ENCODE measurements around the gene TTC12.
"Not testable (repeated sequence)": the region's sequence is repeated elsewhere in the genome, so short reads cannot be mapped to it uniquely, and the experiment has no call there.

Gene TTC12

DNA sequence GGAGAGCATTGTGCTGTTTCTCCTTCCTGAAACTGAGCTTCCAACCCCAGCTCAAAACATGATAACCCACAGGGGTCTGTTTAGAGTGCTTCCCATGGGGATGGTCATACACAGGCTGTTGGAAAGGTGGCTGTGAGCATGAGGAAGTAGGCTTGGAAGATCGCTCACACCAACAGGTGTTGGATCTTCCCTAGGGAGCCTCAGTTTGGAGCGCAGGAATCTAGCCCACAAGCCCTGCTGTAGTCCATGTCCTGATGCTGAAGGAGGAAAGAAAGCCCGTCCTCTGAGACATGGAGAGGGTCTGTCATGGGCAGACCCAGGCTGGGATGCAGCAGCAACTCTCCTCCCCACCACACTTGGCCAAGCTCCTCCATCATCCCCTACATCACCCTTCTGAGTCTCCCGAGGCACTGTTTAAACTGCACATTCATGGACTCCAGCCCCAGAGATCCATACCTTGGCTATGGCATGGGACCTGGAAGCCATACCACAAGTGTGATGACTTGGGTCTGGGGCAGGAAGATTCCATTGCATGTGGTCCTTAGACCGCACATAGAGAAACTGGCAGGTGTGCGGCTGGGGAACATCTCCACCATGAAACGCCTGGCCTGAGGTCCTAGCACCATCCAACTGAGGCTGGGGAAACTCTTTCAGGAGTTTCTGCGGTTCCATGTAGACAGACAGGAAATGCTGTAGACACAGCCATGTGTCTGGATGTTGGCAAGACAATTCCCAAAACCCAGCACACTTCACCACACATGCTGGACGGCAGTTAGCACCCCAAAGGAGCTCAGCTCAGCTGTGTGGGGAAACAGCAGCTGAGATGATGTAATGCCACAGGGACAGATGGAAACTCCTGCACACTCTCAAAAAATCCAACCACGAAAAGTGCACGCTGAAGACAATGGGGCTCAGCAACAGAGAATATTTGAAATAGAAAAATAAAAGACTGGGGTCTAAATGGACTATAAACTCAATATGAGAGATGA is 27.6 kb upstream of the TTC12 start:
- no peak for DNase-seq

DNA sequence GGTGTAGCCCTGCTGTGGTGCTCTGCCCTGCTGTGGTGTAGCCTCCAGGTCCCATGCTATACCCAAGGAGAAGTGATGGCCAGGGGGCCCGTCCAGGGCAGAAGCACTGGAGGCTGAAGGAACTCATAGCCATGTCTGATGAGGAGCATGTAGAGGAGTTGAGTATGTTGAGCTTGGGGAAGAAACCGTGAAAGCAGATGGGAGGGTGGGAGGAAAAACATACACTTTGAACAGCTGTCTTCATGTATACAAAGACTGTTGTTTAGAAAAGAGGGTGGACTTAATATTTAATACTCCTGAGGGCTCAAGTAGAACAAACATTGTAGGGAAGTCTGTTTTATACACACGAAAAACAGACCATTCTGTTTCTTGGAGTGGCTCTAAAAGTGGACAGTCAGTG is 26.6 kb upstream of the TTC12 start:
- no peak for DNase-seq

DNA sequence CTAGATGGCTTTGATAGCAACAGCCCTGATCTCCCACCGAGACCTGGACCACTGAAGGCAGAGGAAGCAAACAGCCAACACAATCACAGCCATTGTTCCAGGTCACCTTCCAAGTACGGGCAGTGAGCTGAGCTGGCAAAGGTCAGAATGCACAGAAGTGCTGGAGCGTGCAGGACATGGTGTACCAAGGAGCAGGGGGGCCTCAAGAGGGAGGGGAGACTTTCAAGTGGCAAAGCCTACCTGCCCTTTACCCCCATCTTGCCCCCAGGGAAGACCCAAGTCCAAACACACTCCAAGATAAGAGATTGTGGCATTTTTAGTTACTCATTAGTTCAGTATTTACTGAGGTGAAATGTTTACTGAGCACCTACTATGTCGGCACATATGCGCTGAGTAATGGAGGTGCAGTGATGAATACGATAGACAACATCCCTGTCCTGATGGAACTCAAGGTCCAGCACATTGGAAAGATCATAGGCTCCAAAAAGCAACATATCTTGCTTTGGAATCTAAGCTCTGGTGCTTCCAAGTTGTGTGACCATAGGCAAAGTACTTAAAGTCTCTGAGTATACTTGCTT is 26.0 kb upstream of the TTC12 start:
- no peak for DNase-seq

DNA sequence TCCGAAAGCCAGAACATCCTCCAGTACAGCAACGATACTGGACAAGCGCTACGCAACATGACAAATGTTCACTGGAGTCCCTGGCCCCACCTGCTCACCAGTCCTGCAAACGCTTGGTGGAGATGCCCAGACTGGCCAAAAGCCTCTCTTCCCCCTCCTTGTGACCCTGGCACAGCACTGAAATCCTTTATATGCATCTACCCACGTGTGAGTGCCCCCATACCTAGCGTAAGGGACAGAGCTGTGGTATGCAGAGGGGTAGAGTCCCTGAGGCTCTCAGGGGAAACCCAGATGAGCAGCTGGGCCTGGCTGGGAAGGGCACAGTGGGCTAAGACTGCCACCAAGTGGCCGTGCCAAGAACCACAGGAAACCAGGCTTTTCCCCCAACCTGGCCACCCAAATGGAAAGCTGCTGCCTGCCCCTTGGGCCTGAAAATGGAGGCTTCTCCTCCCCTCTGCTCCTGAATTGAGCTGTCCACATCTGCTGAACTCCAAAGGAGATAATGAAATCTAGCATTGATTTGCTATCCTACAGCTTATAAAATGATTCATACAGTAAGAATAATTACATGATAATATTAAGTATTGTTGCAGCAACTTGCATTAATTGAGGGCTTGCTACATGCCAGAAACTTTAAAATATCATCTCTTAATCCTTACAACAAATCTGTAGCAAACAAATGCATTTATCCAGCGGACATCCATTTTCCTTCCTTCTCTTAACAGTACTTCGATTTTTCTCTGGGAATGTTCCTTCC is 24.8 kb upstream of the TTC12 start:
- peak; percentile 43 for DNase-seq

DNA sequence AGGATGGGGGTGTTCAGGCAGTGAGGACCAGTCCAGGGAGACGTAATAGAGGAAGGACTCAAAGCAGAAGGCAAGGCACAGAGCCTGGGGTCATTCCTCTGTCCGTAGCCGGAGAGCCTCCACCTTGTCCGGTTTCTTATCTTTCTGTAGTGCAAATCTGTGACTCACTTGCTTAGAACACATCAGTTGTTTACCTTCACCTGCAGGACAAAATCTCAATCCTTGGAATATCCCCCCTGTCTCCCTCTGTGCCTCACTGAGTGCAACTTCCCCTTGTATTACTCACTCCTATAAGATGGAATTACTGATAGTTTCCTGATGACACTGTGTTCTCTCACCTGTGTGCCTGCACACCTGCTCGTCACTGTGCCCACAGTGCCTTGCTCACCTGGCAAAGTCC is 20.4 kb upstream of the TTC12 start:
- DNase-seq, result no peak

DNA sequence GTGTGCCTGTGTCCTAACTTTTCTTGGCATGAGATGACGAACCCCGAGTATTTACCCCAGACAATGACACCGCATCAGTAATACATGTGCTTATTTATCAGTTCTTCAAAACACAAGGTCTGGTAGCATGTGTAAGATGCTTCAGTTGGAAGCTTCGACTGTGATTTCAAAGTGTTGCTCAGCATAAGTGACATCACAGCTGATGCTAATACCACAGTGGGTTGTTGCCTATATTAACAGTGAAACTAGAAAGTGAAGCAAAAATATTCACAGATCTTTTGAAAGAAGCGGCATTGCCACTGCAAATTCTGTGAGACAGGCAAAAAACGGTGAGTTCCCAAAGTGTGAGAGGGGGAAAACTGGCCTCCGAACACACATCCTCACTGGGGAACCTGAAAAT is 18.4 kb upstream of the TTC12 start:
- DNase-seq, result no peak

DNA sequence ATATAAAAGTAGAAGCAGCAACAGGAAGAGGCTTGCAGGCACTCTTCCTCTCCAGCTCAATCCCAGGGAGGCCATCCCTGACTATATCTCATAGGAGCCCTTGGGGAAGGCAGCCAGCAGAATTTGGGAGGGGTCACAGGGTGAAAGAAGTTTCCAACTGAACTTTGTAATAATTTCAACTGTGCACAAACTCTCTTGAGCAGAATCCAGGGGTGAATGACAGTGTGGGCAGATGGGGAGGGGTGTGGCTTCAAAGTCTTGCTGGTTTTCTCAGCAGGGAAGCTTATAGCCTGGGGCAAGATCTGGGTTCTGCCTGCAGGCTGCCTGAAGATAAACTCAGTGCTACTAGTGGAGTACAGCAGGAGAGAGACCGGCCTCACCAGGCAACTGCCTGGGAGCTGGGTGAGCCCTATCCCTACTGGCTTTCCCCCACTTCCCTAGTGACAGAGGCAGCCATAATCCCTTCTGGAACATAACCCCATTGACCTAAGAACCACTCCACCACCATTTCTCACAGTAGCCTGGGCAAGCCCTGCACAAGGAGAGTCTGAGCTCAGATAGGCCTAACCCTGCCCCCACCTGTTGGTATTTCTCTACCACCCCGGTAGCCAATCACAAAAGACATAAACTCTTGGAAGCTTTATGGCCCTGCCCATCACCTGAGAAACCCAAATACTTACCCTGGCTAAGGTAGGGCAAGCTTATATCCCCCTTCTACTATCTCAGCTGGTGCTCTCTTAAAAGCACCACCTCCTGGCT is 17.8 kb upstream of the TTC12 start:
- DNase-seq, result no peak

DNA sequence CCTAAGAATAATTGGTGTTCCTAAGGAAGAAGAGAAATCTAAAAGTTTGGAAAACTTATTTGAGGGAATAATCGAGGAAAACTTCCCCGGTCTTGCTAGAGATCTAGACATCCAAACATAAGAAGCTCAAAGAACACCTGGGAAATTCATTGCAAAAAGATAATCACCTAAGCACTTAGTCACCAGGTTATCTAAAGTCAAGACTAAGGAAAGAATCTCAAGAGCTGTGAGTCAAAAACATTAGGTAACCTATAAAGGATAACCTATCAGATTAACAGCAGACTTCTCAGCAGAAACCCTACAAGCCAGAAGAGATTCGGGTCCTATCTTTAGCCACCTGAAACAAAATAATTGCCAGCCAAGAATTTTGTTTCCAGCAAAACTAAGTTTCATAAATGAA is 15.9 kb upstream of the TTC12 start:
- DNase-seq, result not testable (repeated sequence)

DNA sequence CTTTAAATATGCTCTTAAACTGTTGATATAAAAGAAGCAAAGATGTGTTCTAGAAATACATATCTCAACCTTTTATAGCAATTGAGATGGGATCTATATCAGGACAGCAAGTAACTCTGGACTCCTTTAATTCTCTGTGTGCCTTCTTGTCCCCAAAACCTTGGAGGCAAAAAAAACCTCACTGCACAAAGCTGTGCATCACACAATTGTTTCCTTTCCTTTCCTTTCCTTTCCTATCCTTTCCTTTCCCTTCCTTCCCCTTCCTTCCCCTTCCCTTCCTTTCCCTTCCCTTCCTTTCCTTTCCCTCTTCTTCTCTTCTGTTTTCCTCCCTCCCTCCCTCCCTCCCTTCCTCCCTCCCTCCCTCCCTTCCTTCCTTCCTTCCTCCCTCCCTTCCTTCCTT is 9.5 kb upstream of the TTC12 start:
- DNase-seq, result no peak

DNA sequence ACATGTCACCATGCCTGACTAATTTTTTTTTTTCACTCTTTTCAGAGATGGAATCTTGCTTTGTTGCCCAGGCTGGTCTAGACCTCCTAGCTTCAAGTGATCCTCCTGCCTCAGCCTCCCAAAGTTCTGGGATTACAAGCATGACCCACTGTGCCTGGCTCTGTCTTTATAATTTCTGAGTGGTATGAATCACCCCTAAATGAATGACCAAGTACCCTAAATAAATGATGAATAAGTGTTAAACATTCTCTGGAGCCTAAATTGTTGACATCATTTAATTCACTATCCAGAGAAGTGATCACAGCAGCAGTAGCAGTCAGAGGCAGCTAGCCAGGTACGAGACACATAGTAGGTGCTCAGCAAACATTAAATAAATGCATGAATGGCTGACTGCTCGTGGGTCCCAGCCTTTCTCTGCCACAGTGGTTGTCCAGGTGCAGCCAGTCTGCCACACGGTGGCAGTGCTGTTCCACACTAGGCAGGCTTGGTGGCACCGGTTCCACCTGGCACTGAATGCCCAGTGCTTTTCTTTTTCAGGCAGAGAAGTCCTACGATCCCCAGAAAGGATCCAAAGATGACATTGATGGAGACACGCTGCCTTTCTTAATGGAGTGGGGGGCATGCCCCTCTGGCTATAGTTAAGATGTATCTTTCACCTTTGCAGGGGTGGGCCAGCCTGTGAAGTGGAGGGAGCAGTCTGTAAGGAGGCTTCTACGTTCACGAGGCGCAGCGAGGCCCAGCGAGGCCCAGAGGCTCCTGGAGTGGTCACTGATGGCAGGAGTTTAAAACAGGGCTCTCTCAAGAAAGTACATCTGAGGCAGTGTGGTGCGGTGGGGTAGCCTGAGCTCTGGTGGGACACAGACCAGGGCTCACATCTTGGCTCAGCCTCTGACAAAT is 8.7 kb upstream of the TTC12 start:
- DNase-seq, result peak; percentile 41

DNA sequence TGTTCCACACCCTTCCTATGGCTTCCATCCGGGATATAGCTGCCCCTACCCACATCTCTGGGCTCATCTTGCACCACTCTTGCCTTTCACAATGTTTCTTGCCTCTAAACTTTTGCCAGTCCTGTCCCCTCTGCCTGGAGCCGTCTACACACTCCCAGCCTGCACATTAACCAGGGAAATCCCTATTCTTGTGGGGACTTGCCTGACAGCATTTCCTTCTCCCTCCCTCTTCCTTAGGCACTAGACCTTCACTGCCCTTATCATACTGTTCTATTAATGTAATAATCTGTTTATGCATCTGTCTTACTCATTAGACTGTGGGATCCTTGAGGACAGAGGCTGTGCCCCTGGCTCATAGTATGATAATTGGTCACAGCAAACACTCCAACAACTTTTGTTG is 5.8 kb upstream of the TTC12 start:
- no peak for DNase-seq

DNA sequence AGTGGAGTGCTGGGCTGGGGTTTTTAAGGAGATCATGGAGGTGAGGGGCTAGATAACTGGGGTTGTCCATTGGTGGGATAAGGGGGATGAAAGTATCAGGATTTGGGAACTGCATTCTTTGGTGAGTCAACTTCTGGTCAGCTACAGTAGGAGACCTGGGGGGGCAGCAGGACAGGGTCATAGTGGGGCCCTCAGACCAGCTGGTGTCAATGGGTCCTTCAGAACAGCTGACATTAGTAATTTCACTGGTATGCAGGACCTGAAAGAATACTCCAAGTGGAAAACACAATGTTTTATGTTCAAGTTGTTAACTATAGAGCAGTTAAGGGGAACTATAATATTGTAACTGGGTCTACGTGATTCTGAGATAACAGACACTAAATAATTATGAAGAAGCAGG is 2.8 kb upstream of the TTC12 start:
- DNase-seq, result no peak

DNA sequence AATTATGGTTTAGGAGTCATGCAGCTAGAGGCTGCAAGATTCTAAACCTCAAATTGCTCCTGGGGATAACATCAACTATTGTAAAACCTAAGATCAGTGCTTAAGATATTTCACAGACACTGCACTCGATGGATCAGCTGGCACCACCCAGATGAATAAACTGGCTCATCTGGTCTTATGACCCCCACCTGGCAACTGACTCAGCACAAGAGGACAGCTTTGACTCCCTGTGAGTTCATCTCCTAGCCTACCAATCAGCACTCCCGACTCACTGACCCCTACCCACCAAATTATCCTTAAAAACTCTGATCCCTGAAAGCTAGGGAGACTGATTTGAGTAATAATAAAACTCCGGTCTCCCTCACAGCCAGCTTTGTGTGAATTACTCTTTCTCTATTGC is 782 bp upstream of the TTC12 start:
- DNase-seq, result no peak

DNA sequence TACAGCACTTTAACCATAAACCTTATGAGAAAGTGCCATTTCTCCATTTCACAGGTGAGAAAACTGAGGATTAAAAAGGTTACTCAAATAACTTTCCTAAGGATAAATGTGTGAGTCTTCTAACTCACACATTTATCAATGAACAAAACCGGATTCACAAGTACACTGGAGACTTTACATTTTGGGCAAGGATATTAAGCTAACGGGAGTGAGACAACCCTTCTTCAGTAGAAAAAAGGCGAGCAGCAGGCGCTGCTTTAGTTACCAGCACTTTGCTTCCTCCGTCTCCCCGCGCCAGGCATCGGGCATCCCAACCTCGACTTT is 356 bp upstream of the TTC12 start:
- no peak for DNase-seq

DNA sequence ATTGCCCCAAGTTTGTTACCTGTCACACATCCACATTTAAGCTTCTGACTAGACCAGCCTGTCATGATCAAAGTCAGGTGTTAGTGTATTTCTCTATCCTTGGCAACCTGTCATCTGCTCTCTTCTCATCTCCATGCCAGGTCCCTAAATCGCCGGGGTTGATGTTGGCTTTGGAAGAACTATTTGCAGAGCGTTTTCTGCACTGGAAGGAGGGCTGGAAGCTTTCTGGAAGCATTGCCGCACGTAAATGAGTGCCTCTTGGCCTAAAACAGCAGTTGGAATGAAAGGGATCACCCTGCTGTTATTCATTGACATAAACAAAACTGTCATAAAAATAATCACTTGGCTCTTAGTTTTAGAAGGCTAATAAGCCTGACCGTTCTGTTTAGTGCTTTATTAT is 1.4 kb downstream of the TTC12 start:
- no peak for DNase-seq

DNA sequence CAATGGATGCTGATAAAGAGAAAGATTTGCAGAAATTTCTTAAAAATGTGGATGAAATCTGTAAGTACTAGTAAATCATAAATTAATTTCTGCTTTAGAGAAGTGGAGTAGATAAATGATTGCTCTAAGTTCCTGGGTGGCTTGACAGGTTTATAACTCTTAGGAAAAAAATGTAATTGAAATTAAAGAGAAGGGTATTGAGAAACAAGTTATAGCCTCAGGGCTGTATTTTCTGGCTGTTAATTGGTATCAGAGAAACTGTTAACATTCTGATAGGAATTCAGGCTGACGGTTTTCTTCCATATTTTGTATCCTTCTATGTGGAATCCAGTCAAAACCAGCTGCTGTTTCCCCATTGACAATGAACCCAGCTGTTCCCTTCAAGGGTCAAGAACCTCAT is 1.9 kb downstream of the TTC12 start:
- no peak for DNase-seq

DNA sequence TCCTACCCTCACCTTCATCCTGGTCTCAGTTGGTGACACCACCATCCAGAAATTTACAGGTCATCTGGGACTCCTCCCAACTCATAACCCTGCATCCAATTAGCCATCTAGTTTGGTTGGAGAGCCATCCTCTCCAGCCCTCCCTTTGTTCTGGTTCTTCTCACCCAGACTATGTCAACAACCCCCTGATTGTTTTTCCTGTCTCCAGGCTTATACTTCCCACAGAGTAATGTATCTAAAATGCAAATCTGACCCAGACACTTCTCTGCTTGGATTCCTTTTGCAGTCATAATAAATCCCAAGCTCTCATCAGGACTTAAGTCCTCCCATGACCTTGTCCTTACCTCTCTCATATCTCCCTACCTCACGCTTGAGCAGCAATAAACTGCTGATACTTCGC is 3.0 kb downstream of the TTC12 start:
- no peak for DNase-seq

DNA sequence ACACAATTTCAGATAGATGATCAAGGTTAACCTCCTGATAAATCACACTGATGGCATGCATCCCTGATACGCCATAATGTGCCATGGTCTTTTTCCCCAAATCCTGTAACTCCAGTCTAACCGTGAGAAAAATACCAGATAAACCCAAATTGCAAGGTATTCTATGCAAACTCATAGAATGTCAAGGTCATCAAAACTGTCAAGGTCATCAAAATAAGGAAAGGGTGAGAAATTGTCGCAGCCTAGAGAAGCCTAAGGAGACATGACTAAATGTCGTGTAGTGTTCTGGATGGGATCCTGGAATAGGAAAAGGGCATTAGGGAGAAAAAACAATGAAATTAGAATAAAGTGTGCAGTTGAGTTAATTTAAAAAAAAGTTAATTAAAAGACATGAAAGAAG is 4.7 kb downstream of the TTC12 start:
- no peak for DNase-seq

DNA sequence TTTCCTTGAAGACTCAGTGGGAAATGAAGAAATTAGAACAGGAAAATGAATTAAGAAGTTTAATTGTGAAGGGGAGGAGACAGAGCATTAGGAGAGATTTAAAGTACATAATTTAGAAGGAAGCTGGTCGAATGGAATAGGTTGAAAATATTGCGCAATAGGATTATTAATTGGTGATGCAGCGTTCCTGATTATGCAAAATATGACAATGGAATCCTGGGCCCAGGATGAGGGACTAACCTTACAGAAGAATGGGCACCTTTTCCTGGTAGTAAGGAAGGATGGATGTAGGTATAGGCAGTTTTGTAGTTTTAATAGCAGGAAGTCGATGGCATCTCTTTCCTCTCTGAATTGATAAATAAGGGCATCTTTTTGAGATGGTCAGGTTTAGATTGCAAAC is 7.8 kb downstream of the TTC12 start:
- DNase-seq, result no peak

DNA sequence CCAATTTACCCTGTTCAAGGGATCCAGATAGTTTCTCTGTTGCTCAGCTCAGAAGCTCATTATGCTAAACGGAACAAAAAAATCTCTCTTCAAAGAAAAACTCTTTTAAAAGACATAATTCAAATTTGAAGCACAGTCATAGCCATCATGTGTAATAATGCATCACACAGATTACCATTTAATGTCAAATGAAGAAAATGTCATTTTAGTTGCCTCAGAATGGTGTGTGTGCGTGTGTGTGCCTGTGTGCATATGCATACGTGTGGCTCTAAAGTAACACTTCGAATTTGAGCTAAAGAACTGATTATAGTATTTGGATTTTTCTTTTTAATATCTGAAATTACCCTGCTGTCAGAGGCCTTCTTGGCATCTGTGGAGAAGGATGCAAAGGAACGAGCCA is 9.9 kb downstream of the TTC12 start:
- DNase-seq, result no peak

DNA sequence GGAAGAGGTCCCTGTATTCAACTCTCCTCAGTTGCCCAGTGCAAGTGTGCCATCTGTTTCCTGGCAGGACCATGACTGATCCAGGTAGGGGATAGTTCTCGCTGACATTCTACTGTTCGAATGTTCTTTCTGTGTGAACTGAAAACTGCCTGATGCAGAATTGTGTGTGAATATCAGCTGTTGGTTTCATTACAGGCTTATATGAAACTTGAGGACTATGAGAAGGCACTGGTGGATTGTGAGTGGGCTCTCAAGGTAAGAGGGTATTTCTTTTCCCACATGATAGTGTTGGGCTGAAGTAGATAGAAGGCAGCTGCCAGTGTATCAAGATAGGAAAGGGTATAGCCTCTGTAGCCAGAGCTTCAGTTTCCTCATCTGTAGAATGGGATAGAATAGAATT is 15.3 kb downstream of the TTC12 start:
- DNase-seq, result no peak

DNA sequence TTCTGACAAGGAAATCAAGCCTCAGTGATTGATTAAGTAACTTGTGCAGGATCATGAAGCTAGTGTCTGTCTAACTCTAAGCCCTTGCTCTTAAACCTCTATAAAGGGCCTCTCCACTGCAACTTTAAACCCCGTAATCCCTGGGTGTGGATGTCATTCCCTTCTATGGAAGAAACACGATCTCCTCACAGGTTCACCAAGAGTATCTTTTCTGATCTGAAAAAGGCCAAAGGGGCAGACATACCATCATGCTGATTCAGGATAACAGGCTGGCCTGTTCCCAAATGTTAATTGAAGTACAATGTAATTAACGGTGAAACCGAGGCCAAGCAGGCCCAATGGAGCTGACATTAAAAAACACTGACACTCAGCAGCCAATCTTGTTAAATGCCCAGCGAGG is 17.1 kb downstream of the TTC12 start:
- DNase-seq, result no peak
